ENCODE data around the gene PACS2.

DNA sequence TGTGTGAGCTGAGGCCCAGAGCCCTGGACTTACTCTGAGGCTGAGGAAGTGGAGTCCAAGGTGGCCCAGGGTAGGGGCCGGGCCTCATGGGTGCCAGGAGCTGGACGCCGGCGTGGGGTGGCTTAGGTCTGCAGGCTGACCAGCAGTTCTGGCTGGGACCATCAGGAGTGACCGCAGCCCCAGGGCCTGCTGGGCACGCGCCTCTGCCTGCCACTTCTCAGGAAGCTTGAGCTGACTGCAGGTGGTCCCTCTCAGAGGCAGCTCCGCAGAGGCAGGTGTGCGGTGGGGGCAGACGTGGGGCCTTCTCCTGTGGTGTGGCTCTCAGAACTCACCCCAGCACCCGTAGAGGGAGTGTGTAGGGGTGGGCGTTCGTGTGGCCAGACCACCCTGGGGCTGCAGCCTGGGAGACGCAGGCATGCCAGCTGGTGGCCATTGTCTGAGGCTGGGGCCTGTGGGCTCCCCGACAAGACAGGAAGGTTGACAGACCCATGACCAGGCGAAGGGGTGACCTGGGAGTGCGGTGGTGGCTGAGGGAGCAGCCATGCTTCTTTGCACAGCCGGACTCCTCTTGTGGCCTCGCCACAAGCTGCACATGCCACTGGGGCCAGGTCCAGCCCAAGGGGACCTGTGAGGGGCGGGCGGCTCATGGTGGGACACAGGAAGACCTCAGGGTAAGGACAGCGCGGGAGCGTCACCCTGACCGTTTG is 43.7 kb downstream of the PACS2 start:
- TF ChIP-seq POLR2A (IDR thresholded peaks at IDR 0.05): no peak
- TF ChIP-seq, protein P1, sequence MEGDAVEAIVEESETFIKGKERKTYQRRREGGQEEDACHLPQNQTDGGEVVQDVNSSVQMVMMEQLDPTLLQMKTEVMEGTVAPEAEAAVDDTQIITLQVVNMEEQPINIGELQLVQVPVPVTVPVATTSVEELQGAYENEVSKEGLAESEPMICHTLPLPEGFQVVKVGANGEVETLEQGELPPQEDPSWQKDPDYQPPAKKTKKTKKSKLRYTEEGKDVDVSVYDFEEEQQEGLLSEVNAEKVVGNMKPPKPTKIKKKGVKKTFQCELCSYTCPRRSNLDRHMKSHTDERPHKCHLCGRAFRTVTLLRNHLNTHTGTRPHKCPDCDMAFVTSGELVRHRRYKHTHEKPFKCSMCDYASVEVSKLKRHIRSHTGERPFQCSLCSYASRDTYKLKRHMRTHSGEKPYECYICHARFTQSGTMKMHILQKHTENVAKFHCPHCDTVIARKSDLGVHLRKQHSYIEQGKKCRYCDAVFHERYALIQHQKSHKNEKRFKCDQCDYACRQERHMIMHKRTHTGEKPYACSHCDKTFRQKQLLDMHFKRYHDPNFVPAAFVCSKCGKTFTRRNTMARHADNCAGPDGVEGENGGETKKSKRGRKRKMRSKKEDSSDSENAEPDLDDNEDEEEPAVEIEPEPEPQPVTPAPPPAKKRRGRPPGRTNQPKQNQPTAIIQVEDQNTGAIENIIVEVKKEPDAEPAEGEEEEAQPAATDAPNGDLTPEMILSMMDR (IDR thresholded peaks at IDR 0.05): no peak
